Endothelial cell of umbilical vein (primary cell): ENCODE measurements around the gene INPP1. TPM values are rescaled to one million over a fixed set of nuclear protein-coding genes. Genes with fewer than 3 reads are reported as not detected.

Experiments
- BruUV-seq: library from RNA; stranded (reverse); fragments of 400-500 nt; replicated peaks from 2 replicates; lab custom pipeline; 2021; lab: Mats Ljungman, UMichigan
- CTCF ChIA-PET: fragments of 300-600, 350-600 bp; sonication (Branson Sonifier 250); formaldehyde crosslinking; loops from one replicate; lab custom pipeline; 2021; ENCODE audit warnings: antibody characterized with exemption, inconsistent platforms; lab: Charles Lee
- POLR2A ChIA-PET: fragments of 300-600, 350-600 bp; sonication (Branson Sonifier 250); formaldehyde crosslinking; loops from one replicate; lab custom pipeline; 2021; ENCODE audit warnings: antibody characterized with exemption, inconsistent platforms; lab: Charles Lee
- DNase-seq: peaks from one replicate; pipeline ENCODE4 v3.0.0-alpha.2; 2011; ENCODE audit warnings: low read depth, low spot score
- FAIRE-seq: peaks from 2 replicates; lab custom pipeline; 2011; peaks lifted over from hg19 to GRCh38; lab: Jason Lieb, UNC
- H2AFZ ChIP-seq: 2 replicates; pipeline ENCODE4 v1.6.0; 2012; ENCODE audit warnings: low read depth, low read length, control low read depth, inconsistent platforms
- H3K27ac ChIP-seq: 2 replicates; pipeline ENCODE4 v1.5.1; 2011; ENCODE audit warnings: low read depth, mild to moderate bottlenecking, control low read depth, low read length, moderate library complexity; ENCODE audit not compliant: insufficient read depth
- H3K27me3 ChIP-seq, 2 experiments: 2 replicates each; pipeline versions ENCODE4 v1.6.0 to v1.6.1; 2011; ENCODE audit warnings: low read length in 2 of 2, mixed read lengths in 1 of 2; ENCODE audit not compliant: control insufficient read depth in 2 of 2, insufficient read depth in 2 of 2
- H3K36me3 ChIP-seq, 2 experiments: 2 replicates in 1 of 2; 3 replicates in 1 of 2; pipeline ENCODE4 v1.5.1; 2011; ENCODE audit warnings: low read length in 2 of 2, mild to moderate bottlenecking in 1 of 2, moderate library complexity in 1 of 2; ENCODE audit not compliant: control insufficient read depth in 2 of 2, insufficient read depth in 2 of 2; ENCODE audit errors: extremely low read depth in 1 of 2
- H3K4me1 ChIP-seq: 3 replicates; pipeline ENCODE4 v1.5.1; 2011; ENCODE audit warnings: mild to moderate bottlenecking, low read length; ENCODE audit not compliant: control insufficient read depth, insufficient read depth; ENCODE audit errors: extremely low read depth
- H3K4me2 ChIP-seq: 2 replicates; pipeline ENCODE4 v1.6.1; 2011; ENCODE audit warnings: low read length, control low read depth, mixed read lengths; ENCODE audit not compliant: insufficient read depth
- H3K4me3 ChIP-seq, 3 experiments: fragments of 200-600 bp in 1 of 3; sonication (generic), shearing (Covaris generic) in 1 of 3; replicated peaks in 1 of 3; 2 replicates each; pipeline ENCODE4 v1.5.1; 2011 to 2016; ENCODE audit warnings: control low read depth in 3 of 3, low read length in 3 of 3, mild to moderate bottlenecking in 2 of 3, inconsistent platforms in 1 of 3, low read depth in 1 of 3, moderate library complexity in 1 of 3; ENCODE audit not compliant: insufficient read depth in 1 of 3
- H3K79me2 ChIP-seq: 2 replicates; pipeline ENCODE4 v1.6.0; 2012; ENCODE audit warnings: low read length, inconsistent platforms; ENCODE audit not compliant: control insufficient read depth, insufficient read depth
- H3K9ac ChIP-seq: replicated peaks from 2 replicates; pipeline ENCODE3; 2011; ENCODE audit warnings: low read length, control low read depth; ENCODE audit not compliant: insufficient read depth; ENCODE audit errors: extremely low read depth
- H3K9me1 ChIP-seq: replicated peaks from 3 replicates; pipeline ENCODE4 v1.6.0; 2011; ENCODE audit warnings: mild to moderate bottlenecking, low read length; ENCODE audit not compliant: control insufficient read depth, insufficient read depth; ENCODE audit errors: extremely low read depth
- H3K9me3 ChIP-seq: replicated peaks from 2 replicates; pipeline ENCODE4 v1.5.1; 2012; ENCODE audit warnings: low read length, inconsistent platforms; ENCODE audit not compliant: control insufficient read depth, insufficient read depth
- H4K20me1 ChIP-seq: replicated peaks from 2 replicates; pipeline ENCODE3; 2011; ENCODE audit warnings: mild to moderate bottlenecking, low read length; ENCODE audit not compliant: control insufficient read depth, insufficient read depth; ENCODE audit errors: extremely low read depth
- CTCF ChIP-seq, 2 donors: IDR thresholded peaks; 1 replicate in 1 of 2; 2 replicates in 1 of 2; pipeline ENCODE4 v1.5.1; 2011; ENCODE audit warnings: low read length in 2 of 2, mild to moderate bottlenecking in 2 of 2, moderate library complexity in 2 of 2, control low read depth in 1 of 2, inconsistent platforms in 1 of 2, low read depth in 1 of 2; ENCODE audit not compliant: insufficient read depth in 1 of 2; ENCODE audit errors: extremely low read depth in 1 of 2
- EZH2 ChIP-seq: IDR thresholded peaks from 2 replicates; pipeline ENCODE4 v1.6.1; 2012; ENCODE audit warnings: borderline replicate concordance, low read depth, mild to moderate bottlenecking, moderate library complexity, low read length, inconsistent platforms; ENCODE audit not compliant: severe bottlenecking
- FOS ChIP-seq: IDR thresholded peaks from 2 replicates; pipeline ENCODE4 v1.6.1; 2011; ENCODE audit warnings: mild to moderate bottlenecking, low read length, moderate library complexity, borderline replicate concordance; ENCODE audit not compliant: insufficient read depth
- GATA2 ChIP-seq: IDR thresholded peaks from 2 replicates; pipeline ENCODE4 v1.7.0; 2011; ENCODE audit warnings: low read depth, mild to moderate bottlenecking, moderate library complexity, mixed read lengths, low read length; ENCODE audit not compliant: insufficient read length, insufficient read depth
- JUN ChIP-seq: IDR thresholded peaks from 2 replicates; pipeline ENCODE4 v1.6.1; 2011; ENCODE audit warnings: borderline replicate concordance, low read depth; ENCODE audit not compliant: insufficient read length, insufficient read depth
- MAX ChIP-seq: IDR thresholded peaks from 2 replicates; pipeline ENCODE4 v1.6.1; 2011; ENCODE audit not compliant: insufficient read depth, insufficient read length
- MYC ChIP-seq: IDR thresholded peaks from one replicate; pipeline ENCODE4 v1.6.1; 2011; ENCODE audit warnings: mild to moderate bottlenecking, low read depth, low read length
- POLR2A ChIP-seq: IDR thresholded peaks from 2 replicates; pipeline ENCODE4 v1.6.1; 2012; ENCODE audit warnings: low read depth, mild to moderate bottlenecking, control low read depth, low read length
- POLR2AphosphoS5 ChIP-seq: IDR thresholded peaks from 2 replicates; pipeline ENCODE4 v1.6.1; 2012; ENCODE audit warnings: low read depth, mild to moderate bottlenecking, control low read depth, low read length, moderate library complexity; ENCODE audit not compliant: insufficient read depth
- dilution Hi-C: fragments of 300-500 bp; cut with MboI; formaldehyde crosslinking; loops from one replicate; pipeline ENCODE4 v1.15.0; 2019; ENCODE audit warnings: low sequenced_read_pairs; ENCODE audit not compliant: extremely low pct_ligation_motif_present
- intact Hi-C: fragments of 100-400 bp; cut with micrococcal nuclease; formaldehyde crosslinking; loops from one replicate; pipeline ENCODE4 v1.10.0; 2022
- polyA plus RNA-seq, 4 experiments: library from polyadenylated mRNA; depleted of rRNA in 3 of 4; stranded (reverse) in 3 of 4; unstranded in 1 of 4; fragments of >200 nt; gene quantifications; 2 replicates each; pipeline versions ENCODE4 v1.2.1 to v1.2.3, GENCODE V29; 2011 to 2012; ENCODE audit warnings: missing spikeins in 1 of 4
- total RNA-seq: library from RNA; stranded (reverse); gene quantifications from 2 replicates; pipeline ENCODE4 v1.2.3, GENCODE V29; 2021

INPP1 gene
- total and polyA plus RNA-seq, 2 donors (not counting 3 experiments of a cell fraction or from before 2014, with no cell fraction given): 10.6 to 36.8 TPM

GRCh38 chr2:190308031-190308430, 35.4 kb upstream of the INPP1 start:
- CTCF ChIA-PET: no interaction called here
- Histone ChIP-seq H3K27me3 (no peaks in the 10 kb centered on the region), H3K9me1 (no peaks in the 10 kb centered on the region), H2AFZ (no peak overlapping the region), H4K20me1 (no peaks in the 10 kb centered on the region), H3K27ac (no peak overlapping the region), H3K4me1 (no peaks in the 10 kb centered on the region), H3K9me3 (no peaks in the 10 kb centered on the region), H3K4me3 (no peak overlapping the region), H3K4me2 (no peak overlapping the region), H3K36me3 (peaks cover 0 to 2% of the 10 kb centered on the region in 2 experiments), H3K79me2 (no peaks in the 10 kb centered on the region), H3K9ac (no peak overlapping the region)
- DNase-seq (no peak), FAIRE-seq (no peak)
- intact Hi-C loops (no loop called here), dilution Hi-C loops (no loop called here)
- BruUV-seq: no TSS peak
- TF ChIP-seq POLR2AphosphoS5 (no peak), FOS (no peak), MYC (no peak), MAX (no peak), GATA2 (no peak), JUN (no peak), POLR2A (no peak), EZH2 (no peak), CTCF (IDR thresholded peaks at IDR 0.05; ENCODE audit: extremely low read depth in 1 of 2, insufficient read depth in 1 of 2, low read depth in 1 of 2, low read length in 2 of 2) (no peak)
- POLR2A ChIA-PET: no interaction called here
